Kidney (tissue), 14 donors: Measurements from ENCODE around the gene MFNG. TPM values are rescaled to one million over a fixed set of nuclear protein-coding genes. Genes with fewer than 3 reads are reported as not detected.

Experiments
- DNase-seq, 5 donors: peaks; one replicate each; pipeline ENCODE4 v3.0.0-alpha.2; 2013 to 2020
- FAIRE-seq: peaks from 2 replicates; lab custom pipeline; 2012; peaks lifted over from hg19 to GRCh38; lab: Jason Lieb, UNC
- H3K27ac ChIP-seq, 2 donors: one replicate each; pipeline ENCODE4 v1.7.0; 2013; ENCODE audit warnings: low read depth in 2 of 2, low read length in 2 of 2, inconsistent platforms in 1 of 2
- H3K27me3 ChIP-seq: one replicate; pipeline ENCODE4 v1.7.1; 2013; ENCODE audit warnings: low read length, inconsistent platforms; ENCODE audit not compliant: control insufficient read depth, insufficient read depth
- H3K36me3 ChIP-seq, 3 donors: one replicate each; pipeline versions ENCODE4 v1.7.0 to v1.7.1; 2013; ENCODE audit warnings: low read length in 3 of 3, control low read depth in 1 of 3, inconsistent platforms in 1 of 3; ENCODE audit not compliant: insufficient read depth in 3 of 3, control insufficient read depth in 2 of 3
- H3K4me1 ChIP-seq, 3 donors: one replicate each; pipeline versions ENCODE4 v1.7.0 to v1.7.1; 2013; ENCODE audit warnings: low read length in 3 of 3, inconsistent platforms in 1 of 3, low read depth in 1 of 3; ENCODE audit not compliant: control insufficient read depth in 2 of 3, insufficient read depth in 2 of 3
- H3K4me3 ChIP-seq, 3 donors: one replicate each; pipeline versions ENCODE4 v1.7.0 to v1.8.1; 2013; ENCODE audit warnings: low read length in 3 of 3, control low read depth in 1 of 3, inconsistent platforms in 1 of 3
- H3K9ac ChIP-seq, 3 donors: one replicate each; pipeline versions ENCODE4 v1.7.0 to v1.7.1; 2013; ENCODE audit warnings: low read length in 3 of 3, control low read depth in 1 of 3, inconsistent platforms in 1 of 3
- H3K9me3 ChIP-seq, 3 donors: one replicate each; pipeline versions ENCODE4 v1.7.0 to v1.7.1; 2013; ENCODE audit warnings: low read length in 3 of 3, control low read depth in 1 of 3, inconsistent platforms in 1 of 3; ENCODE audit not compliant: control insufficient read depth in 2 of 3, insufficient read depth in 1 of 3
- CTCF ChIP-seq: IDR thresholded peaks from 3 replicates; pipeline ENCODE4 v1.5.1; 2012; ENCODE audit warnings: mild to moderate bottlenecking, moderate library complexity, borderline replicate concordance; ENCODE audit not compliant: insufficient read depth; ENCODE audit errors: extremely low read depth
- intact Hi-C: fragments of 100-400 bp; cut with DNase I; formaldehyde crosslinking; loops from one replicate; pipeline ENCODE4 v1.11.1; 2022
- polyA plus RNA-seq: library from polyadenylated mRNA; stranded (reverse); fragments of 350-450 nt; fragmentation: Illumina TruSeq; extraction: RNeasy Lipid Tissue Mini Kit (QIAGEN cat#74804); gene quantifications from one replicate; pipeline ENCODE4 v1.2.3, GENCODE V29; 2014; ENCODE audit warnings: low read depth, low replicate concordance; ENCODE audit not compliant: insufficient read depth
- total RNA-seq: library from RNA; stranded (reverse); fragmentation: NEBNext Ultra II Directional; extraction: Animal tissue kit (Norgen Biotek cat#: 25700); gene quantifications from one replicate; pipeline ENCODE4 v1.2.1, GENCODE V29; 2021
- donor health status: control.
- donor health status: control.
- donor health status: control.
- donor health status: control.
- donor health status: control.
- donor health status: DM: yes; HTN: yes; CAD: no.
- donor health status: Normal renal cell carcinoma (clear cell type).

Gene MFNG
- total and polyA plus RNA-seq, 2 donors from 2014 or later, result 9.1 to 31.1 TPM

- H3K9ac ChIP-seq, result peak overlapping the region in 1 of 3 donors; percentile 55
These were observed 14.8 kb upstream of the MFNG start for GRCh38 chr22:37500745-37501609.

GRCh38 chr22:37499789-37500540, 13.8 kb upstream of the MFNG start:
- no peak for TF ChIP-seq CTCF
- no peak for FAIRE-seq
- no peak overlapping the region for H3K9ac ChIP-seq
- H3K4me1 ChIP-seq, result peaks cover 14 to 52% (median 34%) of the 10 kb centered on the region in 3 donors
- H3K36me3 ChIP-seq, result peaks cover 3 to 33% (median 6%) of the 10 kb centered on the region in 3 donors
- H3K27ac ChIP-seq, result peak overlapping the region; percentile 18 to 92
- no peak overlapping the region for H3K4me3 ChIP-seq
- intact Hi-C loops, result no loop called here
- no peaks in the 10 kb centered on the region for H3K9me3 ChIP-seq
- DNase-seq, result peak in 1 of 5 donors; percentile 68
- H3K27me3 ChIP-seq, result no peaks in the 10 kb centered on the region

More at GRCh38 chr22:37500745-37501609, 14.8 kb upstream of the MFNG start:
- Histone ChIP-seq H3K36me3 (peaks cover 3 to 34% (median 9%) of the 10 kb centered on the region in 3 donors), H3K27ac (peak overlapping the region; percentile 76 to 92), H3K27me3 (no peaks in the 10 kb centered on the region), H3K4me1 (peaks cover 14 to 52% (median 34%) of the 10 kb centered on the region in 3 donors), H3K4me3 (peak overlapping the region; percentile 29 to 36 (median 33)), H3K9me3 (no peaks in the 10 kb centered on the region)
- DNase-seq (peak in 3 of 5 donors; percentile 71 to 88 (median 75)), FAIRE-seq (no peak)
- no peak for TF ChIP-seq CTCF
- intact Hi-C loops, result no loop called here

- Histone ChIP-seq H3K27me3 (no peaks in the 10 kb centered on the region), H3K4me1 (peaks cover 14 to 52% (median 34%) of the 10 kb centered on the region in 3 donors), H3K36me3 (peaks cover 0 to 25% (median 2%) of the 10 kb centered on the region in 3 donors), H3K9ac (no peak overlapping the region), H3K9me3 (no peaks in the 10 kb centered on the region), H3K4me3 (no peak overlapping the region), H3K27ac (peak overlapping the region in 1 of 2 donors; percentile 17)
- FAIRE-seq, result no peak
- no peak for TF ChIP-seq CTCF
- intact Hi-C loops, result no loop called here
- DNase-seq, result no peak
These were observed 13.0 kb upstream of the MFNG start for GRCh38 chr22:37499027-37499707.
